ENCODE results near the gene RPL10. TPM values are rescaled to one million over a fixed set of nuclear protein-coding genes. Genes with fewer than 3 reads are reported as not detected.
A peak's percentile ranks its signal among the peaks of the same experiment; 100 is the strongest.

RPL10 gene
- total and polyA plus RNA-seq, 9 of the 15 experiments (the other 6 are each of a cell fraction or from before 2014, with no cell fraction given): 3,774 to 7,600 (median 5,014) TPM

- TF ChIP-seq, protein P1, sequence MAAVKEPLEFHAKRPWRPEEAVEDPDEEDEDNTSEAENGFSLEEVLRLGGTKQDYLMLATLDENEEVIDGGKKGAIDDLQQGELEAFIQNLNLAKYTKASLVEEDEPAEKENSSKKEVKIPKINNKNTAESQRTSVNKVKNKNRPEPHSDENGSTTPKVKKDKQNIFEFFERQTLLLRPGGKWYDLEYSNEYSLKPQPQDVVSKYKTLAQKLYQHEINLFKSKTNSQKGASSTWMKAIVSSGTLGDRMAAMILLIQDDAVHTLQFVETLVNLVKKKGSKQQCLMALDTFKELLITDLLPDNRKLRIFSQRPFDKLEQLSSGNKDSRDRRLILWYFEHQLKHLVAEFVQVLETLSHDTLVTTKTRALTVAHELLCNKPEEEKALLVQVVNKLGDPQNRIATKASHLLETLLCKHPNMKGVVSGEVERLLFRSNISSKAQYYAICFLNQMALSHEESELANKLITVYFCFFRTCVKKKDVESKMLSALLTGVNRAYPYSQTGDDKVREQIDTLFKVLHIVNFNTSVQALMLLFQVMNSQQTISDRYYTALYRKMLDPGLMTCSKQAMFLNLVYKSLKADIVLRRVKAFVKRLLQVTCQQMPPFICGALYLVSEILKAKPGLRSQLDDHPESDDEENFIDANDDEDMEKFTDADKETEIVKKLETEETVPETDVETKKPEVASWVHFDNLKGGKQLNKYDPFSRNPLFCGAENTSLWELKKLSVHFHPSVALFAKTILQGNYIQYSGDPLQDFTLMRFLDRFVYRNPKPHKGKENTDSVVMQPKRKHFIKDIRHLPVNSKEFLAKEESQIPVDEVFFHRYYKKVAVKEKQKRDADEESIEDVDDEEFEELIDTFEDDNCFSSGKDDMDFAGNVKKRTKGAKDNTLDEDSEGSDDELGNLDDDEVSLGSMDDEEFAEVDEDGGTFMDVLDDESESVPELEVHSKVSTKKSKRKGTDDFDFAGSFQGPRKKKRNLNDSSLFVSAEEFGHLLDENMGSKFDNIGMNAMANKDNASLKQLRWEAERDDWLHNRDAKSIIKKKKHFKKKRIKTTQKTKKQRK (IDR thresholded peaks at IDR 0.05; ENCODE audit: borderline replicate concordance, low read depth, low read length): no peak
- TF ChIP-seq ETV6 (IDR thresholded peaks at IDR 0.05; ENCODE audit: borderline replicate concordance in 1 of 2, low read depth in 2 of 2, low read length in 1 of 2) (no peak), ETV6 (CRISPR knock-in tag; IDR thresholded peaks at IDR 0.05; ENCODE audit: borderline replicate concordance) (no peak), CBFB (CRISPR knock-in tag; IDR thresholded peaks at IDR 0.05) (no peak), ZNF133 (CRISPR knock-in tag; IDR thresholded peaks at IDR 0.05) (no peak), GABPA (tag; conservative IDR thresholded peaks at IDR 0.05; ENCODE audit: low read depth) (no peak), ZNF41 (CRISPR knock-in tag; conservative IDR thresholded peaks at IDR 0.05) (no peak), PBX2 (CRISPR knock-in tag; IDR thresholded peaks at IDR 0.05; ENCODE audit: low read depth) (no peak), PBX2 (tag; conservative IDR thresholded peaks at IDR 0.05; ENCODE audit: low read depth) (no peak), ZC3H11A (IDR thresholded peaks at IDR 0.05; ENCODE audit: low read depth, low read length) (no peak), TBL1XR1 (IDR thresholded peaks at IDR 0.05; ENCODE audit: low read length in 2 of 2) (no peak), EGR1 (conservative IDR thresholded peaks at IDR 0.05) (peak; percentile 76), CREM (IDR thresholded peaks at IDR 0.05; ENCODE audit: low read depth) (0 out of 2 replicates have a peak, but pooled peaks have one; percentile 38)
- TF ChIP-seq, protein P2, sequence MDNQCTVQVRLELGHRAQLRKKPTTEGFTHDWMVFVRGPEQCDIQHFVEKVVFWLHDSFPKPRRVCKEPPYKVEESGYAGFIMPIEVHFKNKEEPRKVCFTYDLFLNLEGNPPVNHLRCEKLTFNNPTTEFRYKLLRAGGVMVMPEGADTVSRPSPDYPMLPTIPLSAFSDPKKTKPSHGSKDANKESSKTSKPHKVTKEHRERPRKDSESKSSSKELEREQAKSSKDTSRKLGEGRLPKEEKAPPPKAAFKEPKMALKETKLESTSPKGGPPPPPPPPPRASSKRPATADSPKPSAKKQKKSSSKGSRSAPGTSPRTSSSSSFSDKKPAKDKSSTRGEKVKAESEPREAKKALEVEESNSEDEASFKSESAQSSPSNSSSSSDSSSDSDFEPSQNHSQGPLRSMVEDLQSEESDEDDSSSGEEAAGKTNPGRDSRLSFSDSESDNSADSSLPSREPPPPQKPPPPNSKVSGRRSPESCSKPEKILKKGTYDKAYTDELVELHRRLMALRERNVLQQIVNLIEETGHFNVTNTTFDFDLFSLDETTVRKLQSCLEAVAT (IDR thresholded peaks at IDR 0.05): peak in 1 of 2 experiments; percentile 54; a peak in 1 of 4 replicates
Observed at GRCh38 chrX:154369449-154370299, 28.5 kb upstream of the RPL10 start (continued).

All from K562 (cell line).